K562 (cell line): ENCODE data around the gene CPLX3. TPM values are rescaled to one million over a fixed set of nuclear protein-coding genes. Genes with fewer than 3 reads are reported as not detected.

ENCODE experiments used
- ATAC-seq: fragments of 200-7000 bp; cut with Tn5 transposase; 3 replicates; pipeline ENCODE4 v1.9.1; 2020; ENCODE audit warnings: moderate library complexity
- BruUV-seq: library from RNA; stranded (reverse); fragments of 400-500 nt; replicated peaks from 2 replicates; lab custom pipeline; 2021; lab: Mats Ljungman, UMichigan
- CTCF ChIA-PET: fragments of 300-600 bp; formaldehyde crosslinking; extraction: SDS; loops from one replicate; lab custom pipeline; 2021; ENCODE audit warnings: low intra/inter-chr PET ratio; lab: Yijun Ruan, JAX
- POLR2A ChIA-PET: fragments of 300-600, 350-650 bp; sonication (Branson Sonifier 250); formaldehyde crosslinking; extraction: SDS; loops from one replicate; lab custom pipeline; 2021; ENCODE audit warnings: antibody characterized with exemption, inconsistent platforms; lab: Yijun Ruan, JAX
- DNase-seq, 4 experiments: peaks; one replicate each; pipeline versions ENCODE4 v3.0.0 to v3.0.0-alpha.2; 2011 to 2018; ENCODE audit warnings: low spot score in 3 of 4, mixed read lengths in 3 of 4; ENCODE audit errors: extremely low read depth in 1 of 4
- FAIRE-seq: peaks from 2 replicates; lab custom pipeline; 2011; peaks lifted over from hg19 to GRCh38; lab: Jason Lieb, UNC
- H2AFZ ChIP-seq: 2 replicates; pipeline ENCODE4 v1.6.0; 2011; ENCODE audit warnings: low read depth, low read length, control low read depth, inconsistent platforms
- H3K27ac ChIP-seq: fragments of 200-600 bp; 3 replicates; pipeline ENCODE4 v1.8.0; 2011; ENCODE audit warnings: low read depth, mild to moderate bottlenecking, control low read depth, inconsistent platforms, low read length, moderate library complexity, mixed read lengths; ENCODE audit errors: extremely low read depth
- H3K27me3 ChIP-seq, 2 experiments: fragments of 300-600 bp in 1 of 2; 2 replicates in 1 of 2; 3 replicates in 1 of 2; pipeline versions ENCODE4 v1.6.0 to v1.8.0; 2011; ENCODE audit warnings: inconsistent platforms in 2 of 2, low read length in 2 of 2, mild to moderate bottlenecking in 1 of 2, mixed read lengths in 1 of 2, moderate library complexity in 1 of 2; ENCODE audit not compliant: control insufficient read depth in 2 of 2, insufficient read depth in 2 of 2
- H3K36me3 ChIP-seq: fragments of 300-600 bp; 3 replicates; pipeline ENCODE4 v1.8.0; 2011; ENCODE audit warnings: mild to moderate bottlenecking, low read length, inconsistent platforms; ENCODE audit not compliant: control insufficient read depth, insufficient read depth
- H3K4me1 ChIP-seq, 2 experiments: fragments of 200-600 bp in 1 of 2; replicated peaks in 1 of 2; 2 replicates in 1 of 2; 3 replicates in 1 of 2; pipeline versions ENCODE4 v1.5.1 to v1.8.0; 2011; ENCODE audit warnings: inconsistent platforms in 2 of 2, low read length in 2 of 2, mild to moderate bottlenecking in 1 of 2, mixed read lengths in 1 of 2, moderate library complexity in 1 of 2; ENCODE audit not compliant: control insufficient read depth in 2 of 2, insufficient read depth in 2 of 2
- H3K4me2 ChIP-seq: 2 replicates; pipeline ENCODE4 v1.6.1; 2011; ENCODE audit warnings: low read length, control low read depth, inconsistent platforms, mixed read lengths; ENCODE audit not compliant: insufficient read depth
- H3K4me3 ChIP-seq: fragments of 200-600 bp; sonication (generic), shearing (Covaris generic); 2 replicates; pipeline ENCODE4 v1.5.1; 2016; ENCODE audit warnings: control low read depth, inconsistent platforms
- H3K79me2 ChIP-seq: fragments of 200-600 bp; 3 replicates; pipeline ENCODE4 v1.8.0; 2011; ENCODE audit warnings: low read length, inconsistent platforms; ENCODE audit not compliant: control insufficient read depth, insufficient read depth
- H3K9ac ChIP-seq, 2 experiments: 2 replicates each; pipeline versions ENCODE4 v1.6.0 to v1.6.1; 2011; ENCODE audit warnings: low read depth in 2 of 2, low read length in 2 of 2, control low read depth in 1 of 2, inconsistent platforms in 1 of 2, mild to moderate bottlenecking in 1 of 2, mixed read lengths in 1 of 2; ENCODE audit not compliant: insufficient read depth in 1 of 2
- H3K9me1 ChIP-seq: one replicate; pipeline ENCODE4 v1.6.0; 2011; ENCODE audit warnings: inconsistent platforms, mild to moderate bottlenecking, low read length, moderate library complexity; ENCODE audit not compliant: control insufficient read depth, insufficient read depth
- H3K9me3 ChIP-seq: replicated peaks from 2 replicates; pipeline ENCODE4 v1.5.1; 2011; ENCODE audit warnings: low read depth, low read length, inconsistent platforms; ENCODE audit not compliant: control insufficient read depth, insufficient read depth
- H4K20me1 ChIP-seq: replicated peaks from 2 replicates; pipeline ENCODE4 v1.6.1; 2011; ENCODE audit warnings: low read length, inconsistent platforms, mixed read lengths; ENCODE audit not compliant: control insufficient read depth, insufficient read depth
- BCL6 ChIP-seq: fragments of 250-450 bp; sonication (Bioruptor Pico); IDR thresholded peaks from 2 replicates; pipeline ENCODE4 v1.4.0; 2020
- CBFA2T3 ChIP-seq: fragments of 450-650 bp; IDR thresholded peaks from 2 replicates; pipeline ENCODE4 v1.6.1; 2017
- CBX3 ChIP-seq, 2 experiments: IDR thresholded peaks; 1 replicate in 1 of 2; 2 replicates in 1 of 2; pipeline ENCODE4 v1.6.1; 2012; ENCODE audit warnings: inconsistent platforms in 2 of 2, low read length in 2 of 2, borderline replicate concordance in 1 of 2, control low read depth in 1 of 2
- CREM ChIP-seq: IDR thresholded peaks from 2 replicates; pipeline ENCODE4 v1.6.1; 2014; ENCODE audit warnings: antibody characterized with exemption, low read depth
- CTBP1 ChIP-seq: fragments of 450-650 bp; IDR thresholded peaks from 2 replicates; pipeline ENCODE4 v1.6.1; 2016; ENCODE audit warnings: borderline replicate concordance
- ELF2 ChIP-seq: fragments of 250-450 bp; sonication (Bioruptor Pico); IDR thresholded peaks from 2 replicates; pipeline ENCODE4 v1.5.0; 2021; ENCODE audit warnings: mild to moderate bottlenecking
- EP300 ChIP-seq: IDR thresholded peaks from 2 replicates; pipeline ENCODE4 v1.6.1; 2012; ENCODE audit warnings: low read length, improper control_type of control experiment
- NRF1 ChIP-seq, 2 experiments: fragments of 450-650 bp; IDR thresholded peaks in 1 of 2; conservative IDR thresholded peaks in 1 of 2; 2 replicates each; pipeline ENCODE4 v1.6.1; 2014; ENCODE audit warnings: mild to moderate bottlenecking in 2 of 2
- PYGO2 ChIP-seq: fragments of 450-650 bp; IDR thresholded peaks from 2 replicates; pipeline ENCODE4 v1.6.1; 2016; ENCODE audit warnings: mild to moderate bottlenecking, missing genetic modification characterization, moderate library complexity, missing compliant biosample characterization
- RAD21 ChIP-seq, 2 experiments: fragments of 250-450 bp in 1 of 2; fragments of 450-650 bp in 1 of 2; sonication (Bioruptor Pico) in 1 of 2; formaldehyde crosslinking in 1 of 2; IDR thresholded peaks in 1 of 2; conservative IDR thresholded peaks in 1 of 2; 2 replicates each; pipeline versions ENCODE4 v1.4.0 to v1.8.0; 2020 to 2022; ENCODE audit warnings: mild to moderate bottlenecking in 2 of 2, moderate library complexity in 1 of 2
- RBM34 ChIP-seq: fragments of 200-400 bp; formaldehyde crosslinking; IDR thresholded peaks from 2 replicates; pipeline ENCODE4 v1.6.1; 2018; ENCODE audit warnings: low read length, borderline replicate concordance; ENCODE audit not compliant: insufficient read depth
- ZNF146 ChIP-seq: IDR thresholded peaks from one replicate; pipeline ENCODE4 v1.6.1; 2018; ENCODE audit warnings: missing compliant biosample characterization; ENCODE audit not compliant: unreplicated experiment
- WGBS: fragments of 100-300 bp; shearing (Covaris generic); methylation state at CpG from one replicate; pipeline ENCODE4 v1.1.6; 2016; ENCODE audit warnings: low coverage, mixed read lengths; ENCODE audit not compliant: insufficient coverage; ENCODE audit errors: missing lambda C conversion rate; 5-methylcytosine and 5-hydroxymethylcytosine counted together
- in situ Hi-C: fragments of 300-500 bp; cut with MboI; formaldehyde crosslinking; loops from 4 replicates; pipeline ENCODE4 v1.15.0; 2018; ENCODE audit warnings: inconsistent platforms, mixed read lengths
- intact Hi-C: fragments of 100-400 bp; cut with micrococcal nuclease; formaldehyde crosslinking; loops from 2 replicates; pipeline ENCODE4 v1.14.2; 2022
- polyA plus RNA-seq, 8 experiments: library from polyadenylated mRNA; depleted of rRNA in 4 of 8; stranded (reverse) in 5 of 8; unstranded in 3 of 8; fragments of >200 nt; fragmentation: Nextera tagmentation in 2 of 8; fragmentation: Illumina TruSeq in 1 of 8; extraction: Ambion mirVana in 2 of 8; extraction: Trizol in 1 of 8; gene quantifications; 2 replicates each; pipeline versions ENCODE4 v1.2.1 to v1.2.3, GENCODE V29; 2011 to 2014; ENCODE audit warnings: inconsistent platforms in 1 of 8, missing spikeins in 1 of 8
- total RNA-seq, 7 experiments: library from RNA; depleted of rRNA in 6 of 7; stranded (reverse); fragments of >200 nt in 6 of 7; fragmentation: Illumina TruSeq in 2 of 7; extraction: Trizol in 2 of 7; gene quantifications; 2 replicates each; pipeline versions ENCODE4 v1.2.1 to v1.2.3, GENCODE V29; 2011 to 2021; ENCODE audit warnings: low replicate concordance in 1 of 7
- TF ChIP-seq, protein P1 (sequence below), 2 experiments: IDR thresholded peaks; 2 replicates each; pipeline ENCODE4 v1.6.1; 2012; ENCODE audit warnings: improper control_type of control experiment in 2 of 2, low read depth in 2 of 2, low read length in 2 of 2, borderline replicate concordance in 1 of 2
- TF ChIP-seq, protein P2 (sequence below): fragments of 250-450 bp; sonication (Bioruptor Pico); IDR thresholded peaks from 2 replicates; pipeline ENCODE4 v1.5.0; 2020; ENCODE audit warnings: mild to moderate bottlenecking

The CPLX3 gene
- total and polyA plus RNA-seq, 9 of the 15 experiments (the other 6 are each of a cell fraction or from before 2014, with no cell fraction given) = not detected

DNA sequence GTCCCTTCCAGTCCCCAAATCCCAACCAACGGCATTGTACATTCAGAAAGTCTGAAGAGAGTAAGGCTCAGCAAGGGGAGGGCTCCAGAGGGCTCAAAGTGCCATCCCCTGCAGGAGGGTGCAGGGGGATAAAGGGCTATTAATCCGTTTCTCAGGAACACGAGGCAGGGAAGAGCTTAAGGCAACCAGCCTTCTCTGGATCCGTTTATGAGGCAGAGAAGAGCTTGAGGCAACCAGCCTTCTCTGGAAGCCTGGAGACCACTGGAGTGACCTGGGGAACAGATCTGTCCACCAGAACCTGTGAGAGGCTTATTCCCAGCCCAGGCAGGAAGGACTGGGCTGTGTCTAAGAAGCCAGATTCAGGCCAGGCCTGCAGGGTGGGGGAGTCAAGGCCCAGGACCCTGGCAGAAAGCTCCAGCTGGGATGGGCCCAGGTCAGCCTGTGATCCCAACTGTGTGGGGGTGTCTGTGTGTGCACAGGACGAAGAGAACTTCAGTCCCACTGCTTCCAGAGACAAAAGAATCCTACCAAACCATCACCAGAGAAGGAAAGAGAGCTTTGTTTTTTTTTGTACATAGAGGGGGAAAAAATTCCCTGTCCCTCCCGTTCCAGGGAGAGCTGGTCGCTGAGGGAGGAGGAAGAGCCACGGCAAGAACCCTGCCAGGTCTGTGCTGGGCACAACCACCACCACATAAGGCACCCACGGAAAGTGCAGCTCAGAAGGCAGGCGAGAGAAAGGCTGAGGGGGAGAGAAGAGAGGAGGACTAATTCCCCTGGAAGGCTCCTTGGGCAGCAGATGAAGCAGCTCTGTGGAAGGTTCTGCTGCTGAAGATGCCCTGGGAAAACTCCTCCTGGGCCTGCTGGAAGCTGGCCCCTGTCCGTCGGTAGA, 18.1 kb downstream of the CPLX3 start (continued):
- TF ChIP-seq ELF2 (CRISPR knock-in tag) = no peak
- TF ChIP-seq CBX3 (IDR thresholded peaks at IDR 0.05; ENCODE audit: borderline replicate concordance in 1 of 2, low read length in 2 of 2) = no peak

DNA sequence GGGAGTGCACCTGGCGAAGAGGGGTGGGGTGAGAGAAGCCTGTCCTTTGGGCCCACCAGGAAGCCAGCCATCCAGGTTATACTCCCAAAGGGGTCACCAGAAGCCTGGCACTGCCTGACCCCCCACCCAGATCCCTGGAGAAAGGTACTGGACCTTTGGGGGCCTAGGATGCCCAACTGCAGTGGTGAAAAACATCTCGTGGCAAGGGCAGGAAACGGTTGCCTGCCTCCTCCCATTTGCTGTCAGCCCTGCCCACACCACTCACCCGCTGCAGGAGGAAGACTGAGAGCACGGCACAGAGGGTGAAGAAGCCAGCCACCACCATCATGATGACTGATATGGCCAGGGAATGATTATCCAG, 18.8 kb downstream of the CPLX3 start:
- H3K9ac ChIP-seq = peak overlapping the region in 1 of 2 experiments; percentile 61; a peak in 2 of 4 replicates
- TF ChIP-seq CREM (no peak), NRF1 (conservative IDR thresholded peaks at IDR 0.05 in 1 of 2, IDR thresholded peaks at IDR 0.05 in 1 of 2) (no peak), RBM34 (no peak), BCL6 (no peak), ZNF146 (CRISPR knock-in tag) (no peak), CTBP1 (no peak), RAD21 (CRISPR knock-in tag; conservative IDR thresholded peaks at IDR 0.05 in 1 of 2, IDR thresholded peaks at IDR 0.05 in 1 of 2) (no peak), EP300 (no peak), PYGO2 (tag) (no peak), CBFA2T3 (no peak)
- TF ChIP-seq, protein P1, sequence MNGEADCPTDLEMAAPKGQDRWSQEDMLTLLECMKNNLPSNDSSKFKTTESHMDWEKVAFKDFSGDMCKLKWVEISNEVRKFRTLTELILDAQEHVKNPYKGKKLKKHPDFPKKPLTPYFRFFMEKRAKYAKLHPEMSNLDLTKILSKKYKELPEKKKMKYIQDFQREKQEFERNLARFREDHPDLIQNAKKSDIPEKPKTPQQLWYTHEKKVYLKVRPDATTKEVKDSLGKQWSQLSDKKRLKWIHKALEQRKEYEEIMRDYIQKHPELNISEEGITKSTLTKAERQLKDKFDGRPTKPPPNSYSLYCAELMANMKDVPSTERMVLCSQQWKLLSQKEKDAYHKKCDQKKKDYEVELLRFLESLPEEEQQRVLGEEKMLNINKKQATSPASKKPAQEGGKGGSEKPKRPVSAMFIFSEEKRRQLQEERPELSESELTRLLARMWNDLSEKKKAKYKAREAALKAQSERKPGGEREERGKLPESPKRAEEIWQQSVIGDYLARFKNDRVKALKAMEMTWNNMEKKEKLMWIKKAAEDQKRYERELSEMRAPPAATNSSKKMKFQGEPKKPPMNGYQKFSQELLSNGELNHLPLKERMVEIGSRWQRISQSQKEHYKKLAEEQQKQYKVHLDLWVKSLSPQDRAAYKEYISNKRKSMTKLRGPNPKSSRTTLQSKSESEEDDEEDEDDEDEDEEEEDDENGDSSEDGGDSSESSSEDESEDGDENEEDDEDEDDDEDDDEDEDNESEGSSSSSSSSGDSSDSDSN (IDR thresholded peaks at IDR 0.05; ENCODE audit: borderline replicate concordance in 1 of 2, low read depth in 2 of 2, low read length in 2 of 2) = no peak
- TF ChIP-seq, protein P2, sequence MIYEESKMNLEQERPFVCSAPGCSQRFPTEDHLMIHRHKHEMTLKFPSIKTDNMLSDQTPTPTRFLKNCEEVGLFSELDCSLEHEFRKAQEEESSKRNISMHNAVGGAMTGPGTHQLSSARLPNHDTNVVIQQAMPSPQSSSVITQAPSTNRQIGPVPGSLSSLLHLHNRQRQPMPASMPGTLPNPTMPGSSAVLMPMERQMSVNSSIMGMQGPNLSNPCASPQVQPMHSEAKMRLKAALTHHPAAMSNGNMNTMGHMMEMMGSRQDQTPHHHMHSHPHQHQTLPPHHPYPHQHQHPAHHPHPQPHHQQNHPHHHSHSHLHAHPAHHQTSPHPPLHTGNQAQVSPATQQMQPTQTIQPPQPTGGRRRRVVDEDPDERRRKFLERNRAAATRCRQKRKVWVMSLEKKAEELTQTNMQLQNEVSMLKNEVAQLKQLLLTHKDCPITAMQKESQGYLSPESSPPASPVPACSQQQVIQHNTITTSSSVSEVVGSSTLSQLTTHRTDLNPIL (CRISPR knock-in tag) = no peak
- no TSS peak for BruUV-seq
- ATAC-seq (no peak), FAIRE-seq (no peak), DNase-seq (no peak)
- H3K79me2 ChIP-seq = peaks cover 14% of the 10 kb centered on the region; the same call in 2 of the 3 replicates
- H3K4me3 ChIP-seq = no peak overlapping the region
- in situ Hi-C loops = no loop called here
- peaks cover 4% of the 10 kb centered on the region; the same call in 1 of the 2 replicates for H4K20me1 ChIP-seq
- ChIA-PET POLR2A (interaction anchor here (1.1 to 1.9 kb wide), 4 partner anchors 11 to 110 kb away, joined by 3 to 4 read pairs (median 4); no protein-coding TSS in a partner anchor), CTCF (no interaction called here)
- H3K4me1 ChIP-seq = peaks cover 19 to 41% of the 10 kb centered on the region in 2 experiments; a peak in 4 of 5 replicates
- no peaks in the 10 kb centered on the region for H3K27me3 ChIP-seq
- H3K36me3 ChIP-seq = peaks cover 54% of the 10 kb centered on the region; the same call in 2 of the 3 replicates
- H2AFZ ChIP-seq = no peak overlapping the region
- H3K9me3 ChIP-seq = no peaks in the 10 kb centered on the region
- no peak overlapping the region for H3K4me2 ChIP-seq
- no peak overlapping the region for H3K27ac ChIP-seq
- WGBS = 82% methylated on average over 3 of the region's 5 CpGs
- H3K9me1 ChIP-seq = peaks cover 11% of the 10 kb centered on the region
- intact Hi-C loops = no loop called here
